MM.1S (cell line): Measurements from ENCODE around the gene SLC1A2.

Source experiments
- DNase-seq: peaks from one replicate; pipeline ENCODE4 v3.0.0-alpha.2; 2015
- H2AFZ ChIP-seq: fragments of 300-600 bp; sonication (generic); 2 replicates; pipeline ENCODE4 v1.6.0; 2016; ENCODE audit warnings: antibody characterized with exemption, low read length
- H3F3A ChIP-seq: fragments of 300-600 bp; sonication (generic); 2 replicates; pipeline ENCODE4 v1.6.1; 2016; ENCODE audit warnings: mild to moderate bottlenecking, antibody characterized with exemption, low read length, moderate library complexity, mixed read lengths; ENCODE audit not compliant: insufficient read depth
- H3K27ac ChIP-seq: fragments of 300-600 bp; sonication (generic); 2 replicates; pipeline ENCODE4 v1.5.1; 2016; ENCODE audit warnings: mild to moderate bottlenecking, low read length
- H3K27me3 ChIP-seq: fragments of 300-600 bp; sonication (generic); replicated peaks from 2 replicates; pipeline ENCODE4 v1.6.0; 2016; ENCODE audit warnings: low read length; ENCODE audit not compliant: insufficient read depth
- H3K36me3 ChIP-seq: fragments of 300-600 bp; sonication (generic); replicated peaks from 2 replicates; pipeline ENCODE4 v1.6.1; 2016; ENCODE audit warnings: mild to moderate bottlenecking, low read length, mixed read lengths; ENCODE audit not compliant: insufficient read depth
- H3K4me1 ChIP-seq: fragments of 300-600 bp; sonication (generic); 2 replicates; pipeline ENCODE4 v1.6.1; 2016; ENCODE audit warnings: low read length, mixed read lengths
- H3K4me2 ChIP-seq: fragments of 300-600 bp; sonication (generic); 2 replicates; pipeline ENCODE4 v1.6.0; 2016; ENCODE audit warnings: low read depth, low read length
- H3K4me3 ChIP-seq: fragments of 300-600 bp; sonication (generic); 2 replicates; pipeline ENCODE4 v1.5.1; 2016; ENCODE audit warnings: low read length, mixed read lengths
- H3K79me2 ChIP-seq: fragments of 300-600 bp; sonication (generic); 2 replicates; pipeline ENCODE4 v1.6.1; 2016; ENCODE audit warnings: mixed run types, low read length, mixed read lengths
- H3K9ac ChIP-seq: fragments of 300-600 bp; sonication (generic); 2 replicates; pipeline ENCODE4 v1.6.1; 2016; ENCODE audit warnings: low read length, mixed read lengths
- H3K9me2 ChIP-seq: fragments of 300-600 bp; sonication (generic); replicated peaks from 2 replicates; pipeline ENCODE4 v1.6.1; 2016; ENCODE audit warnings: mild to moderate bottlenecking, low read length, mixed read lengths; ENCODE audit not compliant: insufficient read depth
- H3K9me3 ChIP-seq: fragments of 300-600 bp; sonication (generic); replicated peaks from 2 replicates; pipeline ENCODE4 v1.6.1; 2016; ENCODE audit warnings: mild to moderate bottlenecking, low read length, mixed read lengths; ENCODE audit not compliant: insufficient read depth
- H4K20me1 ChIP-seq: fragments of 300-600 bp; sonication (generic); 2 replicates; pipeline ENCODE4 v1.6.1; 2016; ENCODE audit warnings: mild to moderate bottlenecking, low read length, moderate library complexity, mixed read lengths; ENCODE audit not compliant: insufficient read depth
- CTCF ChIP-seq: fragments of 300-600 bp; sonication (generic); IDR thresholded peaks from 2 replicates; pipeline ENCODE4 v1.5.1; 2016; ENCODE audit warnings: antibody characterized with exemption, low read length, mixed read lengths
- EZH2 ChIP-seq: fragments of 300-600 bp; sonication (generic); optimal IDR thresholded peaks from 2 replicates; pipeline ENCODE3; 2017; ENCODE audit warnings: low read depth, mild to moderate bottlenecking, antibody characterized with exemption, low read length, mixed read lengths
- EZH2phosphoT487 ChIP-seq: fragments of 300-600 bp; sonication (generic); IDR thresholded peaks from 2 replicates; pipeline ENCODE4 v1.6.1; 2018; ENCODE audit warnings: antibody characterized with exemption, low read length

Gene SLC1A2

DNA sequence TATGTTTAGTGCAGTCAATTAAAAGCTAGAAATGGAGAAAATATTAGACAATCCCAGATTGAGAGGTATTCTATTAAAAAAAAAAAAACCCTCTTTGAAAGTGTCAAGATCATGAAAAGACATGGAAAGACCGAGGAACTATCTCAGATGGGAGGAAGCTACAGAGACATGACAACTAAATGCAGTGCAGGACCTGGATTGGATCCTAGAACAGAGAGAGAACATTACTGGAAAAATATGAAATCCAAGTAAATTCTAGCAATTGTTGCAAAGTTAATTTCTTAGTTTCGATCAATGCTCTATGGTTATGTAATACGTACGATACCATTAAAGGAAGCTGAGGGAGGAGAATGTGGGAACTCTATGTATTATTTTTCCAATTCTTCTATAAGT is 43.2 kb downstream of the SLC1A2 start:
- no peaks in the 10 kb centered on the region for H3K36me3 ChIP-seq
- no peak overlapping the region for H3K4me2 ChIP-seq
- H3F3A ChIP-seq: no peaks in the 10 kb centered on the region
- no peak overlapping the region for H3K9ac ChIP-seq
- H3K27ac ChIP-seq: no peak overlapping the region
- H3K4me3 ChIP-seq: no peak overlapping the region
- H2AFZ ChIP-seq: no peak overlapping the region
- H3K9me3 ChIP-seq: no peaks in the 10 kb centered on the region
- no peaks in the 10 kb centered on the region for H3K79me2 ChIP-seq
- H3K4me1 ChIP-seq: no peaks in the 10 kb centered on the region
- no peaks in the 10 kb centered on the region for H3K27me3 ChIP-seq
- H3K9me2 ChIP-seq: no peaks in the 10 kb centered on the region
- no peak for DNase-seq
- TF ChIP-seq EZH2phosphoT487: no peak
- H4K20me1 ChIP-seq: no peaks in the 10 kb centered on the region

- Histone ChIP-seq H3K9ac (no peak overlapping the region), H3K4me1 (no peaks in the 10 kb centered on the region), H3K27me3 (no peaks in the 10 kb centered on the region), H3K27ac (no peak overlapping the region), H3F3A (no peaks in the 10 kb centered on the region), H3K9me3 (no peaks in the 10 kb centered on the region), H3K36me3 (no peaks in the 10 kb centered on the region), H2AFZ (no peak overlapping the region), H3K4me3 (no peak overlapping the region), H3K4me2 (no peak overlapping the region), H3K79me2 (no peaks in the 10 kb centered on the region), H3K9me2 (no peaks in the 10 kb centered on the region), H4K20me1 (no peaks in the 10 kb centered on the region)
- TF ChIP-seq EZH2phosphoT487 (no peak), EZH2 (no peak), CTCF (no peak)
- no peak for DNase-seq
Observed at GRCh38 chr11:35375332-35376117, 43.8 kb downstream of the SLC1A2 start.

GRCh38 chr11:35373284-35373933 is 45.9 kb downstream of the SLC1A2 start:
- H2AFZ ChIP-seq: no peak overlapping the region
- no peaks in the 10 kb centered on the region for H3K4me1 ChIP-seq
- H3K4me3 ChIP-seq: no peak overlapping the region
- no peaks in the 10 kb centered on the region for H3K9me3 ChIP-seq
- H4K20me1 ChIP-seq: no peaks in the 10 kb centered on the region
- no peaks in the 10 kb centered on the region for H3K36me3 ChIP-seq
- H3K4me2 ChIP-seq: no peak overlapping the region
- DNase-seq: no peak
- TF ChIP-seq EZH2 (no peak), CTCF (no peak), EZH2phosphoT487 (no peak)
- no peak overlapping the region for H3K27ac ChIP-seq
- no peak overlapping the region for H3K9ac ChIP-seq
- H3K79me2 ChIP-seq: no peaks in the 10 kb centered on the region
- H3K9me2 ChIP-seq: no peaks in the 10 kb centered on the region
- H3K27me3 ChIP-seq: no peaks in the 10 kb centered on the region
- H3F3A ChIP-seq: no peaks in the 10 kb centered on the region
